Neural progenitor cell (in vitro differentiated cells): Measurements from ENCODE around the gene RND3. TPM values are rescaled to one million over a fixed set of nuclear protein-coding genes. Genes with fewer than 3 reads are reported as not detected.

ENCODE experiments used
- DNase-seq: peaks from one replicate; pipeline ENCODE4 v3.0.0-alpha.2; 2016; ENCODE audit warnings: low spot score
- H2AFZ ChIP-seq: fragments of 200-600 bp; sonication (generic); replicated peaks from 2 replicates; pipeline ENCODE4 v1.6.1; 2016; ENCODE audit warnings: antibody characterized with exemption
- H3F3A ChIP-seq: fragments of 200-600 bp; sonication (generic); 2 replicates; pipeline ENCODE4 v1.6.1; 2016; ENCODE audit warnings: antibody characterized with exemption, low read depth
- H3K27ac ChIP-seq: fragments of 200-600 bp; sonication (generic); 2 replicates; pipeline ENCODE4 v1.5.1; 2016; ENCODE audit warnings: mild to moderate bottlenecking
- H3K27me3 ChIP-seq: fragments of 200-600 bp; sonication (generic); 2 replicates; pipeline ENCODE4 v1.6.1; 2016; ENCODE audit warnings: mild to moderate bottlenecking, moderate library complexity
- H3K36me3 ChIP-seq: fragments of 200-600 bp; sonication (generic); 2 replicates; pipeline ENCODE4 v1.5.1; 2016
- H3K4me1 ChIP-seq: fragments of 200-600 bp; sonication (generic); 2 replicates; pipeline ENCODE4 v1.6.1; 2016; ENCODE audit warnings: mixed run types
- H3K4me2 ChIP-seq: fragments of 200-600 bp; sonication (generic); 2 replicates; pipeline ENCODE4 v1.6.1; 2016
- H3K4me3 ChIP-seq: fragments of 200-600 bp; sonication (generic); 2 replicates; pipeline ENCODE4 v1.5.1; 2016
- H3K79me2 ChIP-seq: fragments of 200-600 bp; sonication (generic); 2 replicates; pipeline ENCODE4 v1.6.1; 2016; ENCODE audit warnings: low read depth
- H3K9ac ChIP-seq: fragments of 200-600 bp; sonication (generic); 2 replicates; pipeline ENCODE4 v1.6.1; 2016
- H3K9me3 ChIP-seq: fragments of 200-600 bp; sonication (generic); 2 replicates; pipeline ENCODE4 v1.5.1; 2016; ENCODE audit warnings: low read depth
- H4K20me1 ChIP-seq: fragments of 200-600 bp; sonication (generic); 2 replicates; pipeline ENCODE4 v1.6.1; 2016; ENCODE audit warnings: low read depth
- H3K27ac Mint-ChIP-seq: 3 replicates; pipeline ENCODE4 v1.8.0; 2021; ENCODE audit warnings: mixed read lengths
- H3K27me3 Mint-ChIP-seq: 2 replicates; pipeline ENCODE4 v1.8.0; 2022; ENCODE audit warnings: low read depth, mild to moderate bottlenecking, inconsistent platforms, moderate library complexity, mixed read lengths; ENCODE audit not compliant: insufficient read depth
- H3K36me3 Mint-ChIP-seq: 3 replicates; pipeline ENCODE4 v1.8.0; 2021; ENCODE audit warnings: mixed read lengths
- H3K4me1 Mint-ChIP-seq: 3 replicates; pipeline ENCODE4 v1.8.0; 2021; ENCODE audit warnings: mixed read lengths
- H3K4me3 Mint-ChIP-seq: 3 replicates; pipeline ENCODE4 v1.8.0; 2021; ENCODE audit warnings: mild to moderate bottlenecking, moderate library complexity, mixed read lengths
- H3K9me3 Mint-ChIP-seq: 3 replicates; pipeline ENCODE4 v1.8.0; 2020; ENCODE audit warnings: mixed read lengths
- EZH2 ChIP-seq: fragments of 200-600 bp; sonication (generic); IDR thresholded peaks from 2 replicates; pipeline ENCODE4 v1.6.1; 2017; ENCODE audit warnings: antibody characterized with exemption, mild to moderate bottlenecking, moderate library complexity
- EZH2phosphoT487 ChIP-seq: fragments of 200-600 bp; sonication (generic); IDR thresholded peaks from 2 replicates; pipeline ENCODE4 v1.6.1; 2017; ENCODE audit warnings: antibody characterized with exemption
- total RNA-seq: library from RNA; depleted of rRNA; stranded (reverse); fragments of >200 nt; gene quantifications from 2 replicates; pipeline ENCODE4 v1.2.3, GENCODE V29; 2015; ENCODE audit warnings: low replicate concordance
- TF ChIP-seq, protein P1 (sequence below): fragments of 200-600 bp; sonication (generic); IDR thresholded peaks from 2 replicates; pipeline ENCODE4 v1.5.1; 2017; ENCODE audit warnings: antibody characterized with exemption, mild to moderate bottlenecking

RND3 gene
- total RNA-seq, 1 donor from 2014 or later, result 4.0 TPM

DNA sequence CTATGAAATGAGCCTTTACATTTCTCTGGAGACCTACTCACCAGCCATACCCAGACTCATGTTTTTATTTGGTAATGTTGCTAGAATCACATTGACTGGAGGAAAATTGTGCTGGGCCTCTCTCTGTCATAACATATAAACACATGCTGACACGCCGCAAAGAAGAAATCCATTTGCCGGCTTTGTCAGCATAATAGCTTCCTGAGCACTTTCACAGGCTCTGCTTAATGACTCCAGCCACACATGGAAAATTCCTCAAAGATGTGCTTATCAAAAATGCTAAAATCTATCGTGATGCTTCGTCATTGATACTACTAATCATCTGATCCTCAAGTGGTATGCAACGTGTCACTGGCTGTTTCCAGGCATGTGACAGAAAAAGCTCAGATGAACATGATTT, 63.1 kb downstream of the RND3 start:
- Histone ChIP-seq H3K9ac (no peak overlapping the region), H3F3A (peaks cover 8% of the 10 kb centered on the region), H3K27ac (no peak overlapping the region), H2AFZ (no peak overlapping the region), H3K4me1 (peaks cover 9% of the 10 kb centered on the region), H3K36me3 (no peaks in the 10 kb centered on the region), H3K4me3 (no peak overlapping the region), H3K79me2 (no peaks in the 10 kb centered on the region), H3K27me3 (no peaks in the 10 kb centered on the region), H3K9me3 (no peaks in the 10 kb centered on the region), H3K4me2 (no peak overlapping the region), H4K20me1 (no peaks in the 10 kb centered on the region)
- TF ChIP-seq, protein P1, sequence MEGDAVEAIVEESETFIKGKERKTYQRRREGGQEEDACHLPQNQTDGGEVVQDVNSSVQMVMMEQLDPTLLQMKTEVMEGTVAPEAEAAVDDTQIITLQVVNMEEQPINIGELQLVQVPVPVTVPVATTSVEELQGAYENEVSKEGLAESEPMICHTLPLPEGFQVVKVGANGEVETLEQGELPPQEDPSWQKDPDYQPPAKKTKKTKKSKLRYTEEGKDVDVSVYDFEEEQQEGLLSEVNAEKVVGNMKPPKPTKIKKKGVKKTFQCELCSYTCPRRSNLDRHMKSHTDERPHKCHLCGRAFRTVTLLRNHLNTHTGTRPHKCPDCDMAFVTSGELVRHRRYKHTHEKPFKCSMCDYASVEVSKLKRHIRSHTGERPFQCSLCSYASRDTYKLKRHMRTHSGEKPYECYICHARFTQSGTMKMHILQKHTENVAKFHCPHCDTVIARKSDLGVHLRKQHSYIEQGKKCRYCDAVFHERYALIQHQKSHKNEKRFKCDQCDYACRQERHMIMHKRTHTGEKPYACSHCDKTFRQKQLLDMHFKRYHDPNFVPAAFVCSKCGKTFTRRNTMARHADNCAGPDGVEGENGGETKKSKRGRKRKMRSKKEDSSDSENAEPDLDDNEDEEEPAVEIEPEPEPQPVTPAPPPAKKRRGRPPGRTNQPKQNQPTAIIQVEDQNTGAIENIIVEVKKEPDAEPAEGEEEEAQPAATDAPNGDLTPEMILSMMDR, result no peak
- TF ChIP-seq EZH2phosphoT487 (no peak), EZH2 (no peak)
- Mint-ChIP-seq H3K4me3 (no peak overlapping the region), H3K4me1 (peaks cover 42% of the 10 kb centered on the region), H3K36me3 (peaks cover 1% of the 10 kb centered on the region), H3K27me3 (peaks cover 3% of the 10 kb centered on the region), H3K27ac (no peak overlapping the region), H3K9me3 (no peaks in the 10 kb centered on the region)
- no peak for DNase-seq

GRCh38 chr2:150421126-150421651, 66.3 kb downstream of the RND3 start:
- Histone ChIP-seq H3K4me1 (peaks cover 15% of the 10 kb centered on the region), H4K20me1 (no peaks in the 10 kb centered on the region), H3K27ac (no peak overlapping the region), H3K4me3 (no peak overlapping the region), H3K27me3 (no peaks in the 10 kb centered on the region), H3K36me3 (no peaks in the 10 kb centered on the region), H3K4me2 (no peak overlapping the region), H2AFZ (no peak overlapping the region), H3F3A (peaks cover 12% of the 10 kb centered on the region), H3K79me2 (no peaks in the 10 kb centered on the region), H3K9me3 (no peaks in the 10 kb centered on the region), H3K9ac (no peak overlapping the region)
- Mint-ChIP-seq H3K36me3 (peaks cover 1% of the 10 kb centered on the region), H3K27me3 (peaks cover 6% of the 10 kb centered on the region), H3K9me3 (peaks cover 7% of the 10 kb centered on the region), H3K4me3 (no peak overlapping the region), H3K4me1 (peaks cover 18% of the 10 kb centered on the region), H3K27ac (no peak overlapping the region)
- no peak for DNase-seq
- TF ChIP-seq EZH2 (no peak), EZH2phosphoT487 (no peak)

DNA sequence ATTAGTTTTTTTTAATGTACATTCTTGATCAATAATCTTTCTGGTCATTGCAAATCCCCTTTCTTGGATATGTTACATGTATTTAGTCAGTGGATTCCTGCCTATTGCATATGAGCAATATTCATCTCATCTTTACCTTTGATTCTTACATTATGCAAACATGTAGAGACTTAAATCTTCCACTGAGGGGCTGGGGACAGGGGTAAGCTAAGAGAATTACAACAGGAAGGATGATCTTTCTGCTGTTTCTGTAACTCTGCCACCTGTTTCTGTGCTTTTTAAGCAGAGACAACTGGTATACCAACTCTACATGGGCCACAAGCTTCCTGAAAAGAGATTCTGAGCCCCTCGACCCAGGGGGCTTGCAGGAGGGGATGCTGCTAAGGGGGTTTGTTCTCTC, 68.6 kb downstream of the RND3 start:
- Histone ChIP-seq H2AFZ (no peak overlapping the region), H3K27me3 (no peaks in the 10 kb centered on the region), H3K4me1 (peaks cover 6% of the 10 kb centered on the region), H3K9ac (no peak overlapping the region), H3K4me3 (no peak overlapping the region), H3K4me2 (no peak overlapping the region), H4K20me1 (no peaks in the 10 kb centered on the region), H3K79me2 (no peaks in the 10 kb centered on the region), H3K9me3 (no peaks in the 10 kb centered on the region), H3F3A (peaks cover 5% of the 10 kb centered on the region), H3K27ac (no peak overlapping the region), H3K36me3 (no peaks in the 10 kb centered on the region)
- H3K36me3 Mint-ChIP-seq, result peaks cover 1% of the 10 kb centered on the region
- no peak for DNase-seq
- H3K27ac Mint-ChIP-seq, result no peak overlapping the region
- peaks cover 6% of the 10 kb centered on the region for H3K27me3 Mint-ChIP-seq
- H3K4me1 Mint-ChIP-seq, result peaks cover 2% of the 10 kb centered on the region
- H3K9me3 Mint-ChIP-seq, result peaks cover 7% of the 10 kb centered on the region
- H3K4me3 Mint-ChIP-seq, result no peak overlapping the region
- TF ChIP-seq, protein P1, result no peak
- TF ChIP-seq EZH2, result no peak
- no peak for TF ChIP-seq EZH2phosphoT487
